Kidney (tissue), 14 donors: ENCODE results near the gene ATF7. TPM values are rescaled to one million over a fixed set of nuclear protein-coding genes. Genes with fewer than 3 reads are reported as not detected.
A peak's percentile ranks its signal among the peaks of the same experiment; 100 is the strongest.

Experiments used
- DNase-seq, 5 donors: peaks; one replicate each; pipeline ENCODE4 v3.0.0-alpha.2; 2013 to 2020
- FAIRE-seq: peaks from 2 replicates; lab custom pipeline; 2012; peaks lifted over from hg19 to GRCh38; lab: Jason Lieb, UNC
- H3K27ac ChIP-seq, 2 donors: one replicate each; pipeline ENCODE4 v1.7.0; 2013; ENCODE audit warnings: low read depth in 2 of 2, low read length in 2 of 2, inconsistent platforms in 1 of 2
- H3K27me3 ChIP-seq: one replicate; pipeline ENCODE4 v1.7.1; 2013; ENCODE audit warnings: low read length, inconsistent platforms; ENCODE audit not compliant: control insufficient read depth, insufficient read depth
- H3K36me3 ChIP-seq, 3 donors: one replicate each; pipeline versions ENCODE4 v1.7.0 to v1.7.1; 2013; ENCODE audit warnings: low read length in 3 of 3, control low read depth in 1 of 3, inconsistent platforms in 1 of 3; ENCODE audit not compliant: insufficient read depth in 3 of 3, control insufficient read depth in 2 of 3
- H3K4me1 ChIP-seq, 3 donors: one replicate each; pipeline versions ENCODE4 v1.7.0 to v1.7.1; 2013; ENCODE audit warnings: low read length in 3 of 3, inconsistent platforms in 1 of 3, low read depth in 1 of 3; ENCODE audit not compliant: control insufficient read depth in 2 of 3, insufficient read depth in 2 of 3
- H3K4me3 ChIP-seq, 3 donors: one replicate each; pipeline versions ENCODE4 v1.7.0 to v1.8.1; 2013; ENCODE audit warnings: low read length in 3 of 3, control low read depth in 1 of 3, inconsistent platforms in 1 of 3
- H3K9ac ChIP-seq, 3 donors: one replicate each; pipeline versions ENCODE4 v1.7.0 to v1.7.1; 2013; ENCODE audit warnings: low read length in 3 of 3, control low read depth in 1 of 3, inconsistent platforms in 1 of 3
- H3K9me3 ChIP-seq, 3 donors: one replicate each; pipeline versions ENCODE4 v1.7.0 to v1.7.1; 2013; ENCODE audit warnings: low read length in 3 of 3, control low read depth in 1 of 3, inconsistent platforms in 1 of 3; ENCODE audit not compliant: control insufficient read depth in 2 of 3, insufficient read depth in 1 of 3
- CTCF ChIP-seq: IDR thresholded peaks from 3 replicates; pipeline ENCODE4 v1.5.1; 2012; ENCODE audit warnings: mild to moderate bottlenecking, moderate library complexity, borderline replicate concordance; ENCODE audit not compliant: insufficient read depth; ENCODE audit errors: extremely low read depth
- intact Hi-C: fragments of 100-400 bp; cut with DNase I; formaldehyde crosslinking; loops from one replicate; pipeline ENCODE4 v1.11.1; 2022
- polyA plus RNA-seq: library from polyadenylated mRNA; stranded (reverse); fragments of 350-450 nt; fragmentation: Illumina TruSeq; extraction: RNeasy Lipid Tissue Mini Kit (QIAGEN cat#74804); gene quantifications from one replicate; pipeline ENCODE4 v1.2.3, GENCODE V29; 2014; ENCODE audit warnings: low read depth, low replicate concordance; ENCODE audit not compliant: insufficient read depth
- total RNA-seq: library from RNA; stranded (reverse); fragmentation: NEBNext Ultra II Directional; extraction: Animal tissue kit (Norgen Biotek cat#: 25700); gene quantifications from one replicate; pipeline ENCODE4 v1.2.1, GENCODE V29; 2021
- donor health status: control.
- donor health status: control.
- donor health status: control.
- donor health status: control.
- donor health status: control.
- donor health status: DM: yes; HTN: yes; CAD: no.
- donor health status: Normal renal cell carcinoma (clear cell type).

The ATF7 gene
- total and polyA plus RNA-seq, 2 donors from 2014 or later, result 16.2 to 54.7 TPM

GRCh38 chr12:53478865-53479264 is 147.3 kb downstream of the ATF7 start:
- DNase-seq, result no peak
- Histone ChIP-seq H3K27ac (no peak overlapping the region), H3K4me3 (no peak overlapping the region), H3K4me1 (peaks cover 0 to 23% (median 15%) of the 10 kb centered on the region in 3 donors), H3K27me3 (no peaks in the 10 kb centered on the region), H3K9me3 (no peaks in the 10 kb centered on the region), H3K9ac (no peak overlapping the region), H3K36me3 (peaks cover 20 to 71% (median 39%) of the 10 kb centered on the region in 3 donors)
- no peak for TF ChIP-seq CTCF
- intact Hi-C loops, result no loop called here
- FAIRE-seq, result no peak

GRCh38 chr12:53476769-53477209 is 149.4 kb downstream of the ATF7 start:
- no peaks in the 10 kb centered on the region for H3K27me3 ChIP-seq
- H3K9ac ChIP-seq, result no peak overlapping the region
- no peak for TF ChIP-seq CTCF

GRCh38 chr12:53474819-53475218 is 151.4 kb downstream of the ATF7 start:
- H3K36me3 ChIP-seq, result peaks cover 31 to 79% (median 44%) of the 10 kb centered on the region in 3 donors
- no peak for DNase-seq
- no peak for FAIRE-seq
- peak overlapping the region; percentile 20 to 38 for H3K27ac ChIP-seq
- intact Hi-C loops, result no loop called here
- no peak overlapping the region for H3K9ac ChIP-seq
- H3K4me1 ChIP-seq, result peaks cover 3 to 38% (median 22%) of the 10 kb centered on the region in 3 donors
- H3K9me3 ChIP-seq, result no peaks in the 10 kb centered on the region
- no peak for TF ChIP-seq CTCF
- H3K27me3 ChIP-seq, result no peaks in the 10 kb centered on the region
- peak overlapping the region in 1 of 3 donors; percentile 6 for H3K4me3 ChIP-seq

More at GRCh38 chr12:53476769-53477209, 149.4 kb downstream of the ATF7 start:
- Histone ChIP-seq H3K4me1 (peaks cover 3 to 38% (median 22%) of the 10 kb centered on the region in 3 donors), H3K27ac (no peak overlapping the region), H3K36me3 (peaks cover 31 to 87% (median 45%) of the 10 kb centered on the region in 3 donors), H3K4me3 (no peak overlapping the region), H3K9me3 (no peaks in the 10 kb centered on the region)
- DNase-seq (no peak), FAIRE-seq (no peak)
- intact Hi-C loops, result no loop called here

- no peak for TF ChIP-seq CTCF
- FAIRE-seq (no peak), DNase-seq (no peak)
- H3K4me3 ChIP-seq, result no peak overlapping the region
- peaks cover 31 to 79% (median 42%) of the 10 kb centered on the region in 3 donors for H3K36me3 ChIP-seq
- H3K27ac ChIP-seq, result peak overlapping the region in 1 of 2 donors; percentile 20
- H3K9ac ChIP-seq, result no peak overlapping the region
- no peaks in the 10 kb centered on the region for H3K9me3 ChIP-seq
- intact Hi-C loops, result no loop called here
- H3K4me1 ChIP-seq, result peaks cover 3 to 38% (median 22%) of the 10 kb centered on the region in 3 donors
- no peaks in the 10 kb centered on the region for H3K27me3 ChIP-seq
These were observed 152.1 kb downstream of the ATF7 start for GRCh38 chr12:53474077-53474476.
